GM12878 (cell line): ENCODE results near the gene RAD9A. TPM values are rescaled to one million over a fixed set of nuclear protein-coding genes. Genes with fewer than 3 reads are reported as not detected.
A peak's percentile ranks its signal among the peaks of the same experiment; 100 is the strongest.

Experiments
- ATAC-seq: fragments of 200-7000 bp; cut with Tn5 transposase; 3 replicates; pipeline ENCODE4 v1.9.1; 2020; ENCODE audit warnings: mild to moderate bottlenecking, moderate library complexity
- BruUV-seq: library from RNA; stranded (reverse); fragments of 400-500 nt; replicated peaks from 2 replicates; lab custom pipeline; 2021; lab: Mats Ljungman, UMichigan
- CTCF ChIA-PET: fragments of 300-600 bp; sonication (Branson Sonifier 250); formaldehyde crosslinking; extraction: SDS; loops from one replicate; lab custom pipeline; 2021; ENCODE audit warnings: inconsistent platforms; lab: Yijun Ruan, JAX
- POLR2A ChIA-PET: fragments of 350-600 bp; formaldehyde crosslinking; extraction: SDS; loops from one replicate; lab custom pipeline; 2021; ENCODE audit warnings: inconsistent platforms; lab: Charles Lee
- RAD21 ChIA-PET: fragments of 300-600 bp; sonication (Branson Sonifier 250); formaldehyde crosslinking; loops from one replicate; lab custom pipeline; 2023; ENCODE audit warnings: antibody characterized with exemption; ENCODE audit not compliant: unreplicated experiment; lab: Charles Lee
- SMC1A ChIA-PET: fragments of 300-600 bp; sonication (Branson Sonifier 250); formaldehyde crosslinking; loops from one replicate; lab custom pipeline; 2023; ENCODE audit not compliant: unreplicated experiment, uncharacterized antibody; lab: Charles Lee
- DNase-seq: peaks from one replicate; pipeline ENCODE4 v3.0.0-alpha.2; 2011; ENCODE audit warnings: low read depth, low spot score
- FAIRE-seq: peaks from 3 replicates; lab custom pipeline; 2011; peaks lifted over from hg19 to GRCh38; lab: Jason Lieb, UNC
- H2AFZ ChIP-seq: 2 replicates; pipeline ENCODE4 v1.6.0; 2011; ENCODE audit warnings: low read depth, low read length, control low read depth; ENCODE audit not compliant: control insufficient read depth
- H3K27ac ChIP-seq: 2 replicates; pipeline ENCODE4 v1.5.1; 2011; ENCODE audit warnings: control low read depth; ENCODE audit not compliant: control insufficient read depth, insufficient read depth
- H3K27me3 ChIP-seq, 2 experiments: replicated peaks in 1 of 2; 2 replicates each; pipeline versions ENCODE4 v1.6.0 to v1.6.1; 2011; ENCODE audit warnings: low read length in 1 of 2; ENCODE audit not compliant: control insufficient read depth in 2 of 2, insufficient read depth in 2 of 2
- H3K36me3 ChIP-seq, 2 experiments: 2 replicates each; pipeline ENCODE4 v1.5.1; 2011; ENCODE audit warnings: low read length in 1 of 2; ENCODE audit not compliant: control insufficient read depth in 2 of 2, insufficient read depth in 2 of 2
- H3K4me1 ChIP-seq: 2 replicates; pipeline ENCODE4 v1.6.1; 2011; ENCODE audit warnings: mild to moderate bottlenecking, low read length, moderate library complexity, mixed read lengths; ENCODE audit not compliant: control insufficient read depth, insufficient read depth
- H3K4me2 ChIP-seq: 2 replicates; pipeline ENCODE4 v1.6.0; 2011; ENCODE audit warnings: control low read depth; ENCODE audit not compliant: control insufficient read depth, insufficient read depth
- H3K4me3 ChIP-seq: fragments of 200-600 bp; sonication (generic); 2 replicates; pipeline ENCODE4 v1.5.1; 2016
- H3K79me2 ChIP-seq: 2 replicates; pipeline ENCODE4 v1.6.0; 2011; ENCODE audit warnings: low read length; ENCODE audit not compliant: control insufficient read depth, insufficient read depth
- H3K9ac ChIP-seq: 2 replicates; pipeline ENCODE4 v1.8.0; 2011; ENCODE audit warnings: low read length, control low read depth, mixed read lengths; ENCODE audit not compliant: control insufficient read depth, insufficient read depth
- H3K9me3 ChIP-seq: replicated peaks from 3 replicates; pipeline ENCODE4 v1.5.1; 2011; ENCODE audit warnings: mild to moderate bottlenecking, low read length; ENCODE audit not compliant: control insufficient read depth, insufficient read depth
- H4K20me1 ChIP-seq: 2 replicates; pipeline ENCODE4 v1.6.0; 2011; ENCODE audit not compliant: control insufficient read depth, insufficient read depth
- BACH1 ChIP-seq: fragments of 450-650 bp; IDR thresholded peaks from 2 replicates; pipeline ENCODE4 v1.6.1; 2017; ENCODE audit warnings: mild to moderate bottlenecking, borderline replicate concordance
- LARP7 ChIP-seq: fragments of 450-650 bp; IDR thresholded peaks from 2 replicates; pipeline ENCODE4 v1.6.1; 2017; ENCODE audit warnings: mild to moderate bottlenecking
- POLR2A ChIP-seq: IDR thresholded peaks from 2 replicates; pipeline ENCODE4 v1.6.1; 2011; ENCODE audit warnings: low read depth, mild to moderate bottlenecking, low read length
- POLR2AphosphoS5 ChIP-seq: IDR thresholded peaks from 2 replicates; pipeline ENCODE4 v1.6.1; 2011; ENCODE audit warnings: mild to moderate bottlenecking, low read length, inconsistent platforms
- RAD21 ChIP-seq: IDR thresholded peaks from 2 replicates; pipeline ENCODE4 v1.6.1; 2011; ENCODE audit warnings: mild to moderate bottlenecking, low read depth, low read length, moderate library complexity; ENCODE audit not compliant: insufficient read depth
- RUNX3 ChIP-seq: IDR thresholded peaks from 2 replicates; pipeline ENCODE4 v1.6.1; 2012; ENCODE audit warnings: low read length, inconsistent platforms
- SMAD5 ChIP-seq: IDR thresholded peaks from 2 replicates; pipeline ENCODE4 v1.6.1; 2016; ENCODE audit warnings: antibody characterized with exemption, low read depth
- ZNF384 ChIP-seq: IDR thresholded peaks from 2 replicates; pipeline ENCODE4 v1.6.1; 2012; ENCODE audit warnings: low read depth, mild to moderate bottlenecking, low read length, improper control_type of control experiment, borderline replicate concordance
- WGBS: methylation state at CpG from one replicate; pipeline ENCODE4 v1.1.6; 2016; ENCODE audit warnings: low lambda C conversion rate; ENCODE audit not compliant: insufficient replicate concordance, insufficient coverage; ENCODE audit errors: missing lambda C conversion rate; 5-methylcytosine and 5-hydroxymethylcytosine counted together
- in situ Hi-C: fragments of 300-500 bp; cut with MboI; formaldehyde crosslinking; loops from 9 replicates; pipeline ENCODE4 v1.14.3; 2018; ENCODE audit warnings: mixed read lengths
- intact Hi-C: fragments of 100-400 bp; cut with micrococcal nuclease; formaldehyde crosslinking; loops from one replicate; pipeline ENCODE4 v1.14.2; 2022; ENCODE audit not compliant: unreplicated experiment
- polyA plus RNA-seq, 11 experiments: library from polyadenylated mRNA; depleted of rRNA in 4 of 11; unstranded in 6 of 11; stranded (reverse) in 5 of 11; fragments of >200 nt; fragmentation: Nextera tagmentation in 4 of 11; fragmentation: Illumina TruSeq in 1 of 11; extraction: Ambion mirVana in 4 of 11; extraction: Trizol in 1 of 11; gene quantifications; 1 replicate in 1 of 11; 2 replicates in 10 of 11; pipeline versions ENCODE4 v1.2.1 to v1.2.3, GENCODE V29; 2011 to 2016; ENCODE audit warnings: inconsistent platforms in 2 of 11, missing spikeins in 2 of 11, low read depth in 1 of 11
- total RNA-seq, 4 experiments: library from RNA; depleted of rRNA in 3 of 4; stranded (reverse); fragments of >200 nt in 3 of 4; fragmentation: Illumina TruSeq in 1 of 4; extraction: Trizol in 1 of 4; gene quantifications; 2 replicates each; pipeline versions ENCODE4 v1.2.1 to v1.2.3, GENCODE V29; 2013 to 2021
- TF ChIP-seq, protein P1 (sequence below): IDR thresholded peaks from 2 replicates; pipeline ENCODE4 v1.6.1; 2011; ENCODE audit warnings: mild to moderate bottlenecking, low read depth, low read length, moderate library complexity; ENCODE audit not compliant: insufficient replicate concordance

RAD9A gene
- total and polyA plus RNA-seq, 10 of the 15 experiments (the other 5 are each of a cell fraction or from before 2014, with no cell fraction given), result 1.1 to 36.2 (median 19.8) TPM

DNA sequence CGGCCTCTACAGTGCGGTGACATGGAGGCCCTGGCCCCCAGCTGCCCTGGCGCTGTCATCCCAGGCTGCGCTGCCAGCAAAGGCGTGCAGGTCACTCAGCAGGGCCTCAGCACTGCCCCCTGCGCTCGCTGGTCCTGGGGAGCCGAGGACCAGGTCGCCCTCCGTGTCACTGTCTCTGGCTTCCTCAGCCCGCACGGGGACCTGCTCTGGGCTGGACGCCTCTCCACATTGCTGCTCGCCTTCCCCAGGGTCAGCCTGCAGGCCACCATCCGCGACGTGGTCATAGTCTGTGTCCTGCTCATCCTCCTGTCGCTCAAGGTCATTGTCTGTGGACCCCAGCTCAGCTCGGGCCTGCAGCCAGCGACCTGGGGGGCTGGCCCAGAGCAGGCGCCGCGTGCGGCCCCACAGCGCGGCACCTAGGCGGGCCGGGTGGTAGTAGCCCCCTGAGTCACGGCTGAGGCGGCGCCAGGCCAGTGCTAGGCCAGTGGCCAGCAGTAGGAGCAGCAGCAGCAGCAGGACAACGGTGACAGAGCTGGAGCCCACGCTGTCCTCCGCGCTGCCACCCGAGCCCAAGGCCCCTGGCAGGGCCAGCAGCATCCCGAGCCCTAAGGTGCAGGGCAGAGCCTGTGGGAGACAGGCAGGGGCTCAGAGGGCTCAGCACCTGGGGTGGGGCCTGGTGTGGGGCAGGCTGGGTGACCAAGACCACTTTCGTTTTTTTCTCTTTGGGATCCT, 44.1 kb downstream of the RAD9A start:
- Histone ChIP-seq H3K27ac (peak overlapping the region; percentile 99), H3K9me3 (no peaks in the 10 kb centered on the region), H3K4me3 (peak overlapping the region; percentile 90), H3K27me3 (no peaks in the 10 kb centered on the region), H4K20me1 (no peaks in the 10 kb centered on the region), H3K4me2 (peak overlapping the region; percentile 71), H2AFZ (no peak overlapping the region), H3K79me2 (peaks cover 57% of the 10 kb centered on the region), H3K9ac (peak overlapping the region; percentile 99), H3K4me1 (peaks cover 36% of the 10 kb centered on the region), H3K36me3 (peaks cover 6 to 20% of the 10 kb centered on the region in 2 experiments; a peak in 3 of 4 replicates)
- TSS peak; percentile 71 for BruUV-seq
- in situ Hi-C loops, result no loop called here
- ChIA-PET RAD21 (interaction anchor here (1.0 to 7.2 kb wide), 8 partner anchors 8 to 83 kb away, joined by 5 to 112 read pairs (median 22); partner anchors contain the start of genes AIP, PITPNM1, POLD4 and PPP1CA), CTCF (interaction anchor here (0.6 to 4.3 kb wide), 10 partner anchors 8 to 49 kb away, joined by 3 to 53 read pairs (median 4); partner anchors contain the start of genes PPP1CA, RPS6KB2, TBC1D10C and TMEM134), SMC1A (interaction anchor here (1.0 to 4.2 kb wide), 8 partner anchors 10 to 88 kb away, joined by 3 to 46 read pairs (median 3); partner anchors contain the start of genes AIP, PPP1CA and TBC1D10C), POLR2A (interaction anchor here (0.5 to 4.7 kb wide), 13 partner anchors 16 to 153 kb away, joined by 3 to 95 read pairs (median 9); partner anchors contain the start of genes PITPNM1, POLD4, PPP1CA and TBC1D10C)
- ATAC-seq (peak; percentile 0; the same call in 2 of the 3 replicates), DNase-seq (no peak), FAIRE-seq (no peak)
- 9% methylated on average over 38 of the region's 38 CpGs for WGBS
- intact Hi-C loops, result loop anchor here (2.0 to 5.0 kb wide), 4 partner anchors 33 to 71 kb away; partner anchors contain the start of genes PPP1CA, TBC1D10C and TMEM134
- TF ChIP-seq ZNF384, result no peak; the same call in 1 of the 2 replicates
- TF ChIP-seq POLR2A, result peak; percentile 81
- TF ChIP-seq SMAD5, result 0 out of 2 replicates have a peak, but pooled peaks have one; percentile 49
- 0 out of 2 replicates have a peak, but pooled peaks have one; percentile 13 for TF ChIP-seq BACH1
- TF ChIP-seq, protein P1, sequence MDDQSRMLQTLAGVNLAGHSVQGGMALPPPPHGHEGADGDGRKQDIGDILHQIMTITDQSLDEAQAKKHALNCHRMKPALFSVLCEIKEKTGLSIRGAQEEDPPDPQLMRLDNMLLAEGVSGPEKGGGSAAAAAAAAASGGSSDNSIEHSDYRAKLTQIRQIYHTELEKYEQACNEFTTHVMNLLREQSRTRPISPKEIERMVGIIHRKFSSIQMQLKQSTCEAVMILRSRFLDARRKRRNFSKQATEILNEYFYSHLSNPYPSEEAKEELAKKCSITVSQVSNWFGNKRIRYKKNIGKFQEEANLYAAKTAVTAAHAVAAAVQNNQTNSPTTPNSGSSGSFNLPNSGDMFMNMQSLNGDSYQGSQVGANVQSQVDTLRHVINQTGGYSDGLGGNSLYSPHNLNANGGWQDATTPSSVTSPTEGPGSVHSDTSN, result no peak
- TF ChIP-seq LARP7, result peak; percentile 21; the same call in 1 of the 2 replicates
- peak; percentile 82 for TF ChIP-seq POLR2AphosphoS5
- TF ChIP-seq RAD21, result no peak
- TF ChIP-seq RUNX3, result no peak
